Measurements from ENCODE around the gene LSM12.
"Not testable (repeated sequence)": the region's sequence is repeated elsewhere in the genome, so short reads cannot be mapped to it uniquely, and the experiment has no call there.

Gene LSM12

GRCh38 chr17:44045486-44045885 lies 21.0 kb downstream of the LSM12 start:
- DNase-seq (ENCODE audit: extremely low read depth, low read depth), result no peak
- no peak for TF ChIP-seq CTCF (IDR thresholded peaks at IDR 0.05; ENCODE audit: low read depth, low read length)

GRCh38 chr17:44044071-44044470 lies 22.4 kb downstream of the LSM12 start:
- TF ChIP-seq CTCF (IDR thresholded peaks at IDR 0.05; ENCODE audit: low read depth, low read length), result no peak
- DNase-seq (ENCODE audit: extremely low read depth, low read depth), result no peak

DNA sequence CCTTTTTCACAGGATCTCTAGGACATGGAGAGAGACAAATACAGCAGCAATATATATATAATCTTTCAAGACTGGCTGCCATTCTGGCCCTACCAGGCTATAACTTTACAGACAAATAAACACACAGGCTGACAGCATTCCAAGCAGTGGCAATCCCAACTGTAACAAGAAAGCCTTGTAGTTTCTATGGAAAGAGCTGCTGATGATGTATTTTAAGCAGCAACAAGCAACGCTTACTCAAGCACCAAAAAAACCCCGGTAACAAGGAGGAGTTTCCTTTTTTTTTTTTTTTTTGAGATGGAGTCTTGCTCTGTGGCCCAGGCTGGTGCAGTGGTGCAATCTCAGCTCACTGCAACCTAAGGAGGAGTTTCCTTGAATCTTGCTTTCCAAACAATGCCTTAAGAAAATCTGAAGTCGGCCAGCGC lies 23.2 kb downstream of the LSM12 start:
- TF ChIP-seq CTCF (IDR thresholded peaks at IDR 0.05; ENCODE audit: low read depth, low read length), result no peak
- peak; percentile 23 for DNase-seq (ENCODE audit: extremely low read depth, low read depth)

GRCh38 chr17:44039829-44040635 lies 26.4 kb downstream of the LSM12 start:
- no peak for DNase-seq (ENCODE audit: extremely low read depth, low read depth)
- no peak for TF ChIP-seq CTCF (IDR thresholded peaks at IDR 0.05; ENCODE audit: low read depth, low read length)

- TF ChIP-seq CTCF (IDR thresholded peaks at IDR 0.05; ENCODE audit: low read depth, low read length), result no peak
- DNase-seq (ENCODE audit: extremely low read depth, low read depth), result no peak
These were observed 27.9 kb downstream of the LSM12 start for GRCh38 chr17:44038604-44039011.

DNA sequence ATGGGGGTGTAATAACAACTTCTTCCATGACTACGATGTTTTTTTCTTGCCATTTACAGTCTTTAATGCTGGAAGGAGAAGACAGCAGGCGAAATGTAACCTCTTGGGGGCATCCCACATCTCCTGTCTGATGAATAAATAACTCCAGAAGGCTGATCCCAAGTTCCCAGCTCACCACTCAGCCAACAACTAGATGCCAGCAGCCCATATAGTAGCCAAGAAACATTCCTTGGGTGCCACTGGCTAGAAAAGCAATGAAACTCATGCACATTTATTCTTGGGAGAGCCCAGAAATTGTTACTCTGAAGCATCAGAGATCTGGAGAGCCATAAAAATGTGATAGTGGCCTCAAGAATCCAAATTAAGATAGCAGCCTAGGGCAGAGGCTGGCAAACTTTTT lies 29.0 kb downstream of the LSM12 start:
- DNase-seq (ENCODE audit: extremely low read depth, low read depth), result no peak
- no peak for TF ChIP-seq CTCF (IDR thresholded peaks at IDR 0.05; ENCODE audit: low read depth, low read length)

- not testable (repeated sequence) for DNase-seq (ENCODE audit: extremely low read depth, low read depth)
These were observed 31.8 kb downstream of the LSM12 start for GRCh38 chr17:44034688-44035087.

Measured in AG09319 (cell line).